Neutrophil (primary cell): Measurements from ENCODE around the gene MUC5B.

Source experiments
- H3K27ac ChIP-seq: fragments of 200-600 bp; sonication (generic); 2 replicates; pipeline ENCODE4 v1.5.1; 2016; ENCODE audit warnings: mild to moderate bottlenecking, moderate library complexity
- H3K27me3 ChIP-seq: fragments of 200-600 bp; sonication (generic); 2 replicates; pipeline ENCODE4 v1.6.0; 2016; ENCODE audit warnings: mild to moderate bottlenecking
- H3K36me3 ChIP-seq: fragments of 200-600 bp; sonication (generic); 2 replicates; pipeline ENCODE4 v1.5.1; 2017
- H3K4me1 ChIP-seq, 2 experiments: fragments of 200-600 bp in 1 of 2; sonication (generic) in 1 of 2; 1 replicate in 1 of 2; 2 replicates in 1 of 2; pipeline versions ENCODE4 v1.5.1 to v1.6.1; 2013 to 2016; ENCODE audit warnings: low read depth in 1 of 2, low read length in 1 of 2, mild to moderate bottlenecking in 1 of 2, moderate library complexity in 1 of 2; ENCODE audit not compliant: control insufficient read depth in 1 of 2, insufficient read depth in 1 of 2
- H3K4me3 ChIP-seq, 2 experiments: fragments of 200-600 bp in 1 of 2; sonication (generic) in 1 of 2; 1 replicate in 1 of 2; 2 replicates in 1 of 2; pipeline ENCODE4 v1.5.1; 2013 to 2016; ENCODE audit warnings: low read depth in 1 of 2, low read length in 1 of 2, mild to moderate bottlenecking in 1 of 2, moderate library complexity in 1 of 2
- H3K9me3 ChIP-seq: fragments of 200-600 bp; sonication (generic); 2 replicates; pipeline ENCODE4 v1.5.1; 2016
- CTCF ChIP-seq: fragments of 200-600 bp; sonication (generic); IDR thresholded peaks from 2 replicates; pipeline ENCODE4 v1.5.1; 2016; ENCODE audit warnings: antibody characterized with exemption

The MUC5B gene

GRCh38 chr11:1234771-1235305 is 12.0 kb downstream of the MUC5B start:
- Histone ChIP-seq H3K27me3 (no peaks in the 10 kb centered on the region), H3K36me3 (no peaks in the 10 kb centered on the region), H3K9me3 (no peaks in the 10 kb centered on the region), H3K4me3 (no peak overlapping the region), H3K27ac (no peak overlapping the region), H3K4me1 (no peaks in the 10 kb centered on the region)
- TF ChIP-seq CTCF = no peak

GRCh38 chr11:1235306-1235900 is 12.5 kb downstream of the MUC5B start:
- Histone ChIP-seq H3K4me1 (no peaks in the 10 kb centered on the region), H3K36me3 (no peaks in the 10 kb centered on the region), H3K27ac (no peak overlapping the region), H3K4me3 (no peak overlapping the region), H3K27me3 (no peaks in the 10 kb centered on the region), H3K9me3 (no peaks in the 10 kb centered on the region)
- TF ChIP-seq CTCF = no peak

- Histone ChIP-seq H3K27me3 (no peaks in the 10 kb centered on the region), H3K9me3 (no peaks in the 10 kb centered on the region), H3K27ac (no peak overlapping the region), H3K4me3 (no peak overlapping the region), H3K36me3 (no peaks in the 10 kb centered on the region), H3K4me1 (no peaks in the 10 kb centered on the region)
- TF ChIP-seq CTCF = no peak
Measured at GRCh38 chr11:1235901-1236315, 13.0 kb downstream of the MUC5B start.

- no peak for TF ChIP-seq CTCF
- Histone ChIP-seq H3K4me3 (no peak overlapping the region), H3K27me3 (no peaks in the 10 kb centered on the region), H3K36me3 (no peaks in the 10 kb centered on the region), H3K9me3 (no peaks in the 10 kb centered on the region), H3K27ac (no peak overlapping the region), H3K4me1 (no peaks in the 10 kb centered on the region)
Measured at GRCh38 chr11:1236316-1237127, 13.7 kb downstream of the MUC5B start.

GRCh38 chr11:1237128-1237580 is 14.3 kb downstream of the MUC5B start:
- H3K27me3 ChIP-seq = no peaks in the 10 kb centered on the region
- no peaks in the 10 kb centered on the region for H3K9me3 ChIP-seq

More at GRCh38 chr11:1237128-1237580, 14.3 kb downstream of the MUC5B start:
- Histone ChIP-seq H3K36me3 (no peaks in the 10 kb centered on the region), H3K4me3 (no peak overlapping the region), H3K27ac (no peak overlapping the region), H3K4me1 (no peaks in the 10 kb centered on the region)
- TF ChIP-seq CTCF = no peak
